Endodermal cell (in vitro differentiated cells): ENCODE results near the gene KARS1. TPM values are rescaled to one million over a fixed set of nuclear protein-coding genes. Genes with fewer than 3 reads are reported as not detected.

ENCODE experiments used
- DNase-seq: peaks from one replicate; pipeline ENCODE4 v3.0.0-alpha.2; 2017
- H3K27ac ChIP-seq: 2 replicates; pipeline ENCODE4 v1.5.1; 2013; ENCODE audit warnings: mild to moderate bottlenecking, low read depth, low read length, moderate library complexity
- H3K27me3 ChIP-seq: 2 replicates; pipeline ENCODE4 v1.6.1; 2013; ENCODE audit warnings: mild to moderate bottlenecking, low read length, moderate library complexity; ENCODE audit not compliant: insufficient read depth, control insufficient read depth, poor library complexity, severe bottlenecking
- H3K36me3 ChIP-seq: 2 replicates; pipeline ENCODE4 v1.7.0; 2013; ENCODE audit warnings: mild to moderate bottlenecking, low read length, moderate library complexity; ENCODE audit not compliant: control insufficient read depth, insufficient read depth
- H3K4me1 ChIP-seq: one replicate; pipeline ENCODE4 v1.7.0; 2013; ENCODE audit warnings: low read length; ENCODE audit not compliant: control insufficient read depth, insufficient read depth
- H3K4me3 ChIP-seq: 2 replicates; pipeline ENCODE4 v1.5.1; 2013; ENCODE audit warnings: mild to moderate bottlenecking, low read length, moderate library complexity
- H3K9ac ChIP-seq: 2 replicates; pipeline ENCODE4 v1.6.1; 2013; ENCODE audit warnings: mild to moderate bottlenecking, low read length, moderate library complexity; ENCODE audit not compliant: poor library complexity, severe bottlenecking; ENCODE audit errors: extremely low read depth
- H3K9me3 ChIP-seq: 2 replicates; pipeline ENCODE4 v1.6.1; 2013; ENCODE audit warnings: mild to moderate bottlenecking, low read length, moderate library complexity; ENCODE audit not compliant: control insufficient read depth
- H3K27ac Mint-ChIP-seq: 2 replicates; pipeline ENCODE4 v1.8.0; 2020; ENCODE audit warnings: mixed read lengths
- H3K27me3 Mint-ChIP-seq: 2 replicates; pipeline ENCODE4 v1.8.0; 2021; ENCODE audit warnings: mild to moderate bottlenecking, mixed read lengths; ENCODE audit not compliant: insufficient read depth
- H3K36me3 Mint-ChIP-seq: 2 replicates; pipeline ENCODE4 v1.8.0; 2020; ENCODE audit warnings: low read depth, mixed read lengths
- H3K4me1 Mint-ChIP-seq: 2 replicates; pipeline ENCODE4 v1.8.0; 2020; ENCODE audit warnings: mixed read lengths
- H3K4me3 Mint-ChIP-seq: 2 replicates; pipeline ENCODE4 v1.8.0; 2020; ENCODE audit warnings: mild to moderate bottlenecking, moderate library complexity, mixed read lengths
- H3K9me3 Mint-ChIP-seq: 2 replicates; pipeline ENCODE4 v1.8.0; 2020; ENCODE audit warnings: mild to moderate bottlenecking, mixed read lengths
- WGBS, 2 experiments: methylation state at CpG; one replicate each; pipeline versions ENCODE4 v1.1.5 to v1.1.7; 2013; ENCODE audit warnings: missing lambda C conversion rate in 2 of 2, mixed read lengths in 1 of 2; ENCODE audit not compliant: insufficient coverage in 1 of 2, insufficient read length in 1 of 2; 5-methylcytosine and 5-hydroxymethylcytosine counted together
- total RNA-seq, 2 donors: library from RNA; stranded (reverse); fragmentation: NEBNext Ultra II Directional in 1 of 2; extraction: Animal tissue kit (Norgen Biotek cat#: 25700) in 1 of 2; gene quantifications; 2 replicates in 1 of 2; 3 replicates in 1 of 2; pipeline ENCODE4 v1.2.1, GENCODE V29; 2021
- TF ChIP-seq, protein P1 (sequence below): fragments of 200-600 bp; sonication (generic); conservative IDR thresholded peaks from 2 replicates; pipeline ENCODE4 v1.5.0; 2021; ENCODE audit warnings: antibody characterized with exemption, mild to moderate bottlenecking

The KARS1 gene
- total RNA-seq, 2 donors from 2014 or later, result 141 to 168 TPM

DNA sequence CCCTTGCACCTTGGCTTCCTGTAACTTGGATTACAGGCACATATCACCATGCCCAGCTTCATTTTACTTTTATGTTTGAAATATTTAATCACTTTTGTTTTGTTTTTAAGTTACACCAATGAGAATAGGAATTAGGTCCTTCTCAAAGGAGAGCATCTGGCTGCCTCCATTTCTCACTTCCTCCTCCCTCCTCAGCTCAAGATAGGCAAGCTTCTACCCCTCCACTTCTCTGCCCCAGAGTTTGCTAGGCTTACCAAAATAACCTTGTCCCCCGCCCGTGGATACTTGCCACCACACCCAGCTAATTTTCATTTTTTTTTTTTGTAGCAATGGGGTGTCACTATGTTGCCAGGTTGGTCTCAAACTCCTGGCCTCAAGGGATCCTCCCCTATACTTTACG lies 63.4 kb downstream of the KARS1 start:
- no peaks in the 10 kb centered on the region for H3K27me3 ChIP-seq
- no peak overlapping the region for H3K9ac ChIP-seq
- H3K36me3 ChIP-seq, result peaks cover 13% of the 10 kb centered on the region
- no peak overlapping the region for H3K27ac Mint-ChIP-seq
- H3K4me1 Mint-ChIP-seq, result no peaks in the 10 kb centered on the region
- 90 to 94% methylated on average over 1 to 3 of the region's 3 CpGs for WGBS, 2 experiments
- H3K4me3 ChIP-seq, result no peak overlapping the region
- no peak overlapping the region for H3K4me3 Mint-ChIP-seq
- TF ChIP-seq, protein P1, sequence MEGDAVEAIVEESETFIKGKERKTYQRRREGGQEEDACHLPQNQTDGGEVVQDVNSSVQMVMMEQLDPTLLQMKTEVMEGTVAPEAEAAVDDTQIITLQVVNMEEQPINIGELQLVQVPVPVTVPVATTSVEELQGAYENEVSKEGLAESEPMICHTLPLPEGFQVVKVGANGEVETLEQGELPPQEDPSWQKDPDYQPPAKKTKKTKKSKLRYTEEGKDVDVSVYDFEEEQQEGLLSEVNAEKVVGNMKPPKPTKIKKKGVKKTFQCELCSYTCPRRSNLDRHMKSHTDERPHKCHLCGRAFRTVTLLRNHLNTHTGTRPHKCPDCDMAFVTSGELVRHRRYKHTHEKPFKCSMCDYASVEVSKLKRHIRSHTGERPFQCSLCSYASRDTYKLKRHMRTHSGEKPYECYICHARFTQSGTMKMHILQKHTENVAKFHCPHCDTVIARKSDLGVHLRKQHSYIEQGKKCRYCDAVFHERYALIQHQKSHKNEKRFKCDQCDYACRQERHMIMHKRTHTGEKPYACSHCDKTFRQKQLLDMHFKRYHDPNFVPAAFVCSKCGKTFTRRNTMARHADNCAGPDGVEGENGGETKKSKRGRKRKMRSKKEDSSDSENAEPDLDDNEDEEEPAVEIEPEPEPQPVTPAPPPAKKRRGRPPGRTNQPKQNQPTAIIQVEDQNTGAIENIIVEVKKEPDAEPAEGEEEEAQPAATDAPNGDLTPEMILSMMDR, result no peak
- no peak overlapping the region for H3K27ac ChIP-seq
- no peaks in the 10 kb centered on the region for H3K9me3 Mint-ChIP-seq
- H3K36me3 Mint-ChIP-seq, result peaks cover 17% of the 10 kb centered on the region
- H3K27me3 Mint-ChIP-seq, result no peaks in the 10 kb centered on the region
- no peaks in the 10 kb centered on the region for H3K4me1 ChIP-seq
- DNase-seq, result no peak
- H3K9me3 ChIP-seq, result no peaks in the 10 kb centered on the region

DNA sequence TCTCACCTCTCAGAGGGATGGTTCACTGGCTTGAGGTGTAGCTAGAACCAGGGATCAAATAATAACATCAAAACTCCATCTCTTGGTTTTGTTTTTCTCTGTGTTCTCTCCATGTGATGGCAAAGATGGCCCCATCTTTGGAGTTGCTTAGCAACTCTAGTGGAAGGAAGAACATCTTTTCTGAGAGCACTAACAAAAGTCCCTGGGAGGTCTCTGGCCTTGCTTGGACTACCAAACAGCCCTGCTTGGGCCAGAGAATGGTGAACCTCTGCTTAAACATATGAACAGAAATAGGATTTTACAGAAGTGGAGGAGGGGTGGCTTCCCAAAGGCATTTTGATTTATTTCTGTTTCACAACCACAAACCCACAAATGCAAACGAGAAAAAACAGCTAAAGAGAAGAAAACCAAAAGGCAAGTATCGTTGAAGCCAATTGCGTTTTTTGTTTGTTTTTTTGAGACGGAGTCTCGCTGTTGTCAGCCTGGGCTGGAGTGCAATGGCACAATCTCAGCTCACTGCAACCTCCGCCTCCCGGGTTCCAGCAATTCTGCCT lies 68.1 kb downstream of the KARS1 start:
- Histone ChIP-seq H3K27ac (no peak overlapping the region), H3K9me3 (no peaks in the 10 kb centered on the region), H3K4me1 (no peaks in the 10 kb centered on the region), H3K4me3 (no peak overlapping the region), H3K36me3 (peaks cover 44% of the 10 kb centered on the region), H3K27me3 (no peaks in the 10 kb centered on the region), H3K9ac (no peak overlapping the region)
- Mint-ChIP-seq H3K27ac (no peak overlapping the region), H3K36me3 (peaks cover 45% of the 10 kb centered on the region), H3K27me3 (no peaks in the 10 kb centered on the region), H3K4me1 (peaks cover 7% of the 10 kb centered on the region), H3K4me3 (no peak overlapping the region), H3K9me3 (no peaks in the 10 kb centered on the region)
- 89 to 95% methylated on average over 7 of the region's 7 CpGs for WGBS, 2 experiments
- no peak for DNase-seq
- TF ChIP-seq, protein P1, result no peak

DNA sequence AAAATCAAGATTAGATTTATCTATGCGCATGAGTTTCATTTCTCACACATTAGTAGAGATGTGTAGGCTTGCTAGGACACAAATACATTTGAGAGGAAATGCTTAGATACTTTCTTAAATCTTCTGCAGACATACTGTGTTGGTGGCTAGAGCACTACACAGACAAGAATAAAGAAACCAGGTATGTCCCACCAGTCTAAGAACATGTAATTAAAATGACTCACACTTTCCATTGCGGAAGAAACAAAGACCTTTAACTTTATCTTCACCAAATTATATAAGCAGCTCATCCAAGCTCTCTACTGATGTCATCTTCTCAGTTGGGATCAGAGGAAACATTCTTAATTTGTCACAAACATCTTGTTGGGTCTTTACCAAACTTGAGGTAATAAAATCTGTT lies 68.7 kb downstream of the KARS1 start:
- Histone ChIP-seq H3K27ac (no peak overlapping the region), H3K4me1 (no peaks in the 10 kb centered on the region), H3K27me3 (no peaks in the 10 kb centered on the region), H3K9me3 (no peaks in the 10 kb centered on the region), H3K36me3 (peaks cover 50% of the 10 kb centered on the region), H3K4me3 (no peak overlapping the region), H3K9ac (no peak overlapping the region)
- Mint-ChIP-seq H3K4me1 (peaks cover 7% of the 10 kb centered on the region), H3K9me3 (no peaks in the 10 kb centered on the region), H3K36me3 (peaks cover 52% of the 10 kb centered on the region), H3K4me3 (no peak overlapping the region), H3K27ac (no peak overlapping the region), H3K27me3 (no peaks in the 10 kb centered on the region)
- 88 to 100% methylated on average over 2 of the region's 2 CpGs for WGBS, 2 experiments
- TF ChIP-seq, protein P1, result no peak
- no peak for DNase-seq
